ENCODE measurements around the gene IL9R.
"Not testable (repeated sequence)": the region's sequence is repeated elsewhere in the genome, so short reads cannot be mapped to it uniquely, and the experiment has no call there.

DNA sequence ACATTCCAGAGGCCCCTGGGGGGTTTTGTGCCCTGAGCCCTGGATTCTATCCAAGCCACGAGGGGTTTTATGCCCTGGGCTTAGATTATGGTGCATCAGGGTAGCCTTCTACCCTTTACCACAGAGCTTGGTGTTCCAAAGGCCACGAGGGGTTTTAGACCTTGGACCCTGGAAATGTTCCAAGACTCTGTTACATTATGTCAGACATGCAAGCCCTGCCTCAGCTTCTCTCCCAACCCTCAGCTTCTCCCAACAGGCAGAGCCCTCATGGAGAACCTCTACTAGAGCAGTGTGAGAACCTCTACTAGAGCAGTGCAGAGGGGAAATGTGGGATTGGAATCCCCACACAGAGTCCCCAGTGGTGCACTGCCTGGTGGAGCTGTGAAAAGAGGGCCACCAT, 10.5 kb upstream of the IL9R start:
- not testable (repeated sequence) for TF ChIP-seq CTCF (IDR thresholded peaks at IDR 0.05)
- TF ChIP-seq, protein P1, sequence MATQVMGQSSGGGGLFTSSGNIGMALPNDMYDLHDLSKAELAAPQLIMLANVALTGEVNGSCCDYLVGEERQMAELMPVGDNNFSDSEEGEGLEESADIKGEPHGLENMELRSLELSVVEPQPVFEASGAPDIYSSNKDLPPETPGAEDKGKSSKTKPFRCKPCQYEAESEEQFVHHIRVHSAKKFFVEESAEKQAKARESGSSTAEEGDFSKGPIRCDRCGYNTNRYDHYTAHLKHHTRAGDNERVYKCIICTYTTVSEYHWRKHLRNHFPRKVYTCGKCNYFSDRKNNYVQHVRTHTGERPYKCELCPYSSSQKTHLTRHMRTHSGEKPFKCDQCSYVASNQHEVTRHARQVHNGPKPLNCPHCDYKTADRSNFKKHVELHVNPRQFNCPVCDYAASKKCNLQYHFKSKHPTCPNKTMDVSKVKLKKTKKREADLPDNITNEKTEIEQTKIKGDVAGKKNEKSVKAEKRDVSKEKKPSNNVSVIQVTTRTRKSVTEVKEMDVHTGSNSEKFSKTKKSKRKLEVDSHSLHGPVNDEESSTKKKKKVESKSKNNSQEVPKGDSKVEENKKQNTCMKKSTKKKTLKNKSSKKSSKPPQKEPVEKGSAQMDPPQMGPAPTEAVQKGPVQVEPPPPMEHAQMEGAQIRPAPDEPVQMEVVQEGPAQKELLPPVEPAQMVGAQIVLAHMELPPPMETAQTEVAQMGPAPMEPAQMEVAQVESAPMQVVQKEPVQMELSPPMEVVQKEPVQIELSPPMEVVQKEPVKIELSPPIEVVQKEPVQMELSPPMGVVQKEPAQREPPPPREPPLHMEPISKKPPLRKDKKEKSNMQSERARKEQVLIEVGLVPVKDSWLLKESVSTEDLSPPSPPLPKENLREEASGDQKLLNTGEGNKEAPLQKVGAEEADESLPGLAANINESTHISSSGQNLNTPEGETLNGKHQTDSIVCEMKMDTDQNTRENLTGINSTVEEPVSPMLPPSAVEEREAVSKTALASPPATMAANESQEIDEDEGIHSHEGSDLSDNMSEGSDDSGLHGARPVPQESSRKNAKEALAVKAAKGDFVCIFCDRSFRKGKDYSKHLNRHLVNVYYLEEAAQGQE (IDR thresholded peaks at IDR 0.05; ENCODE audit: insufficient read depth in 1 of 2, low read depth in 2 of 2, low read length in 1 of 2) = not testable (repeated sequence)
